CD8-positive, alpha-beta memory T cell (primary cell): ENCODE data around the gene SUN2. TPM values are rescaled to one million over a fixed set of nuclear protein-coding genes. Genes with fewer than 3 reads are reported as not detected.

Experiments used
- CTCF ChIA-PET: fragments of 350-600 bp; sonication (Branson Sonifier 250); formaldehyde crosslinking; loops from one replicate; lab custom pipeline; 2021; ENCODE audit warnings: antibody characterized with exemption; lab: Charles Lee
- POLR2A ChIA-PET: fragments of 350-600 bp; sonication (Branson Sonifier 250); formaldehyde crosslinking; loops from one replicate; lab custom pipeline; 2021; ENCODE audit warnings: antibody characterized with exemption; lab: Charles Lee
- DNase-seq, 5 donors: peaks; one replicate each; pipeline versions ENCODE4 v3.0.0 to v3.0.0-alpha.2; 2020 to 2022; ENCODE audit warnings: mixed read lengths in 1 of 5
- H3K27ac ChIP-seq: one replicate; pipeline ENCODE4 v1.7.0; 2013; ENCODE audit warnings: low read depth, mild to moderate bottlenecking, low read length, moderate library complexity
- H3K27me3 ChIP-seq: 2 replicates; pipeline ENCODE4 v1.7.0; 2013; ENCODE audit warnings: low read length, mild to moderate bottlenecking; ENCODE audit not compliant: insufficient read depth, poor library complexity, severe bottlenecking
- H3K36me3 ChIP-seq: 2 replicates; pipeline ENCODE4 v1.7.0; 2013; ENCODE audit warnings: mild to moderate bottlenecking, low read length, moderate library complexity; ENCODE audit not compliant: insufficient read depth
- H3K4me1 ChIP-seq: 2 replicates; pipeline ENCODE4 v1.7.0; 2013; ENCODE audit warnings: mild to moderate bottlenecking, low read length, moderate library complexity; ENCODE audit not compliant: insufficient read depth
- H3K4me3 ChIP-seq: 2 replicates; pipeline ENCODE4 v1.7.0; 2013; ENCODE audit warnings: mild to moderate bottlenecking, low read length
- H3K9me3 ChIP-seq: 2 replicates; pipeline ENCODE4 v1.7.0; 2013; ENCODE audit warnings: mild to moderate bottlenecking, low read length
- H3K27ac Mint-ChIP-seq, 8 donors: one replicate each; pipeline ENCODE4 v1.8.0; 2020 to 2021; ENCODE audit warnings: mixed read lengths in 8 of 8, mild to moderate bottlenecking in 6 of 8, inconsistent platforms in 3 of 8, moderate library complexity in 3 of 8
- H3K27me3 Mint-ChIP-seq, 2 donors: one replicate each; pipeline ENCODE4 v1.8.0; 2020 to 2021; ENCODE audit warnings: mixed read lengths in 2 of 2, mild to moderate bottlenecking in 1 of 2, moderate library complexity in 1 of 2
- H3K36me3 Mint-ChIP-seq, 3 donors: one replicate each; pipeline ENCODE4 v1.8.0; 2020 to 2021; ENCODE audit warnings: mixed read lengths in 3 of 3, inconsistent platforms in 1 of 3, mild to moderate bottlenecking in 1 of 3
- H3K4me1 Mint-ChIP-seq, 3 donors: one replicate each; pipeline ENCODE4 v1.8.0; 2020 to 2021; ENCODE audit warnings: mixed read lengths in 3 of 3, inconsistent platforms in 1 of 3, mild to moderate bottlenecking in 1 of 3
- H3K4me3 Mint-ChIP-seq, 7 donors: one replicate each; pipeline ENCODE4 v1.8.0; 2020 to 2021; ENCODE audit warnings: mixed read lengths in 7 of 7, mild to moderate bottlenecking in 6 of 7, moderate library complexity in 4 of 7, inconsistent platforms in 2 of 7
- H3K9me3 Mint-ChIP-seq, 5 donors: one replicate each; pipeline ENCODE4 v1.8.0; 2020 to 2022; ENCODE audit warnings: mixed read lengths in 5 of 5, mild to moderate bottlenecking in 3 of 5, moderate library complexity in 2 of 5, inconsistent platforms in 1 of 5
- polyA plus RNA-seq: library from polyadenylated mRNA; unstranded; fragments of 300-500 nt; fragmentation: Illumina TruSeq; gene quantifications from one replicate; pipeline ENCODE4 v1.2.3, GENCODE V29; 2021
- total RNA-seq, 2 experiments: library from RNA; stranded (reverse); gene quantifications; one replicate each; pipeline ENCODE4 v1.2.3, GENCODE V29; 2021

The SUN2 gene
- total and polyA plus RNA-seq, 3 experiments from 2014 or later = 168 to 753 (median 185) TPM

DNA sequence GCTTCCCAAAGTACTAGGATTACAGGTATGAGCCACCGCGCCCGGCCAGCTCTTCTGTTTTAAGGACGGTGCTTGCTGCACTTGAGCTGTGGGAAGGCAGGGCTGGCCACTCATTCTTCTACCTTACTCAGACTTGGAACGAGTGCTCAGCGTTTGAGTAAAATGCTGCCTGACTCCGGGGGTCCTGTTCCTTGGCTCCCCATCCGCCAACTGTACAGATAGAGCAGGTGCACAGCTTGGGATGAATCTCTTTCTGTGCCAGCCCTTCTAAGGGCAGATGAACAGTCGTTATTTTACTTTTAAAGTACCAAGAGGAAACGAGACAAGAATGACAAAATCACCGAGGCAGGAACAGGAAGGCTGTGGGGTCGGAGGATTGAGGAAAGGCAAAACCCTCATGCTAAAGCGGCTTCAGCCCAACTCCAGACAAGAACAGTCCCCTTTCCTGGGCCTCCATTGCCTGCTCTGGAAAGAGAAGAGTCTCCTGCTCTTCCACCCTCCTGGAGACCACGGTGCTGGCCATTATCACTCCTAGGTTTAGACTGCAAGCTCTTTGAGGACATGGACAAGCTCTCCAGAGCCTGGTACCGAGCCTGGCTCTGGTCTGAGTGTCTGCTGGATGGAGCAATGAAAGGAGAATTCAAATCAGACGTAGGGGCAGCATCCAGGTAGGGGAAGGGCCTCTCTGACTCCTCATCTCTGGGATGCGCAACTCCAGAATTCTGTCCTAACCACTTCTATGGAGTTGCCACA, 1.1 kb upstream of the SUN2 start:
- peak overlapping the region; percentile 86 to 97 (median 95) for H3K4me3 Mint-ChIP-seq
- ChIA-PET POLR2A (interaction anchor here (0.6 to 13.0 kb wide), 4 partner anchors 11 to 40 kb away, joined by 3 to 275 read pairs (median 9); no protein-coding TSS in a partner anchor), CTCF (interaction anchor here (1.0 to 5.0 kb wide), 5 partner anchors 9 to 31 kb away, joined by 3 to 38 read pairs (median 7); no protein-coding TSS in a partner anchor)
- peaks cover 50 to 57% (median 54%) of the 10 kb centered on the region in 3 donors for H3K4me1 Mint-ChIP-seq
- peak overlapping the region; percentile 80 to 98 (median 94) for H3K27ac Mint-ChIP-seq
- no peaks in the 10 kb centered on the region for H3K9me3 ChIP-seq
- peak overlapping the region; percentile 67 for H3K27ac ChIP-seq
- DNase-seq = no peak
- H3K36me3 ChIP-seq = peaks cover 18% of the 10 kb centered on the region
- H3K4me1 ChIP-seq = peaks cover 50% of the 10 kb centered on the region
- H3K4me3 ChIP-seq = peak overlapping the region; percentile 77
- H3K9me3 Mint-ChIP-seq = peaks cover 0 to 2% (median 0%) of the 10 kb centered on the region in 5 donors
- H3K36me3 Mint-ChIP-seq = peaks cover 11 to 33% (median 22%) of the 10 kb centered on the region in 3 donors
- peaks cover 0 to 3% of the 10 kb centered on the region in 2 donors for H3K27me3 Mint-ChIP-seq
- H3K27me3 ChIP-seq = no peaks in the 10 kb centered on the region

DNA sequence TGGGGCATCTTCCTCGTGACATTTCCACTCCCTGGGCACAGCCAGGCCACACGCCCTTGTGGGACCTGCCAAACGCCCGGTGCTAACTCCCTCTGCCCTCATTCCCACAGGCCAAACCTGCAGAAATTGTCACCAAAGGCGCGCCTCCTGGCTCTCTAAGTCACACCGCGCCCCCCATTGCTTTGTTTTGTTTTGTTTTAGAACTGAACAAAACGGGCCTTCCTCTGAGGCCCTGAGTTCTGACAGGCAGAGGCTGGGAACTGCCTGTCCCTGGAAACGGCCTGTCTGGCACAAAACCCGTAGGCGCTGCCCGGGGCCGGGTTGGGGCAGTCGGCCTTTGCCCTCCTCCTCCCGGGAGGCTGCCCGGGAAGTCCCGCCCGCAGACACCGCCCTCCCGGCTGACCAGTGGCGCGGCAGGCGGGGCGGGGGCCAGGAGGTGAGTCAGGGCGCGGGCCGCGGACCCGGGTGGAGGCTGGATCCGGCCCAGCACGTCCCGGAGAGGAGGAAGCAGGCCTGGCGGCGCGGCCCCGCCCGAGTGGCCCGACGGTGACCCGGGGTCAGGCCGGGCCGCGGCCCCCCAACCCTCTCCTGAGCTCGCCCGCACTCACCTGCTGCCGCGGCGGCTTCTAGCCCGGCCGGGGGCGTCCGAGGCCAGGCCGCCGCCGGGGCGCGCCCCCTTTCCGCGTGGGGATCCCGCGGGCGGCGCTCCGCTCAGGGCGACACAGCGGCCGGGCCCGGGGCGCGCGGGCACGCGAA, 465 bp downstream of the SUN2 start:
- Mint-ChIP-seq H3K9me3 (peaks cover 0 to 2% (median 0%) of the 10 kb centered on the region in 5 donors), H3K36me3 (peaks cover 16 to 48% (median 30%) of the 10 kb centered on the region in 3 donors), H3K27ac (peak overlapping the region; percentile 81 to 100 (median 98)), H3K4me1 (peaks cover 63 to 68% (median 67%) of the 10 kb centered on the region in 3 donors), H3K27me3 (peaks cover 0 to 8% of the 10 kb centered on the region in 2 donors), H3K4me3 (peak overlapping the region; percentile 93 to 100 (median 99))
- peak in 4 of 5 donors; percentile 40 to 71 (median 60) for DNase-seq
- Histone ChIP-seq H3K4me3 (peak overlapping the region; percentile 98), H3K4me1 (peaks cover 64% of the 10 kb centered on the region), H3K36me3 (peaks cover 31% of the 10 kb centered on the region), H3K27me3 (no peaks in the 10 kb centered on the region), H3K27ac (peak overlapping the region; percentile 70), H3K9me3 (no peaks in the 10 kb centered on the region)
- POLR2A ChIA-PET = interaction anchor here (0.6 to 13.0 kb wide), 7 partner anchors 9 to 1155 kb away, joined by 3 to 275 read pairs (median 4); partner anchors contain the start of gene GTPBP1
- CTCF ChIA-PET = interaction anchor here (1.5 to 5.0 kb wide), 4 partner anchors 12 to 88 kb away, joined by 4 to 38 read pairs (median 20); no protein-coding TSS in a partner anchor

GRCh38 chr22:38754751-38755154, 1.0 kb downstream of the SUN2 start:
- POLR2A ChIA-PET = interaction anchor here (0.6 to 13.0 kb wide), 6 partner anchors 9 to 324 kb away, joined by 3 to 275 read pairs (median 8); partner anchors contain the start of gene GTPBP1
- H3K4me1 Mint-ChIP-seq = peaks cover 64 to 72% (median 70%) of the 10 kb centered on the region in 3 donors

DNA sequence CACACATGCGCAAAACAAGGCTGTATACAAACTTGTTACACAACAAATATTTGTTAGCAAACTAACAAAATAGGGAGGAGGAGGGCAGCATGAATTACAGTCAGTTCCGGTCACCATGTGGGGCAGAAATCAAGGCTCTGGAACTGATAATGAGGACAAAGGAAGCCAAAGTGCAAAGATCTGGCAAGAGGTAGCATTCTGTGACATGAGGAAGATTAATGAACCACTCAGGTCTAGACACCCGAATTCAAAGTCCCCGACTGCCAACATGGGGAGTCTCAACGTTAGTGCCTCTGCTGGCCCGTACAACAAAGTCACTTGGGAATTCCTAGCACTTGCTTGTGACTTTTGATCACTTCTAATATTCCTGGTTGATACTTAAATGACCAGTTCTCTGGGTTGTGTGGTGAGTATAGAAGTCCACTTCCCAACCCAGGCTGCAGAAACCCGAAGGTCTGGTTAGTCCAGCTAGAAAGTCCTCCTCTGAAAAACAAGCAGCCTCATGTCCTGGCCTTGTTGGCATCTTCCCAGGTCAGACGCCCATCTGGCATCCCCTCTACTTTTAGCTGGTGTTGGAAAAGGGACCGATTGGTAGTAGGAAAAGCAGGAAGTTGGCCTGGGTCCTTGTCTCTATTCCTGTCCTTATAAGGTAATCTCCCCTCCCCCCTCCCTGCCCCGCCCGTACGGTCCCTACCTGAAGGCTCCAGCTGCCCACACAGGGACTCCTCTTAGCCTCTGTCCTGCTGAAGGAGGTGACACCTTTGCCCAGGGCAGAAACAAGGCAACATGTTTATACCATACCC, 1.6 kb downstream of the SUN2 start:
- H3K4me1 ChIP-seq = peaks cover 76% of the 10 kb centered on the region
- no peak for DNase-seq
- POLR2A ChIA-PET = interaction anchor here (0.8 to 13.0 kb wide), 5 partner anchors 8 to 89 kb away, joined by 3 to 275 read pairs (median 13); partner anchors contain the start of gene GTPBP1
- Mint-ChIP-seq H3K4me1 (peaks cover 68 to 75% (median 73%) of the 10 kb centered on the region in 3 donors), H3K36me3 (peaks cover 16 to 60% (median 38%) of the 10 kb centered on the region in 3 donors), H3K27ac (peak overlapping the region; percentile 81 to 100 (median 98)), H3K9me3 (peaks cover 0 to 2% (median 0%) of the 10 kb centered on the region in 5 donors), H3K27me3 (peaks cover 0 to 8% of the 10 kb centered on the region in 2 donors), H3K4me3 (peak overlapping the region; percentile 93 to 100 (median 99))
- H3K36me3 ChIP-seq = peaks cover 43% of the 10 kb centered on the region
- H3K27me3 ChIP-seq = no peaks in the 10 kb centered on the region
- no peaks in the 10 kb centered on the region for H3K9me3 ChIP-seq
- H3K27ac ChIP-seq = peak overlapping the region; percentile 70
- peak overlapping the region; percentile 98 for H3K4me3 ChIP-seq
- CTCF ChIA-PET = interaction anchor here (1.7 to 9.7 kb wide), 4 partner anchors 12 to 89 kb away, joined by 5 to 83 read pairs (median 8); no protein-coding TSS in a partner anchor

More at GRCh38 chr22:38754751-38755154, 1.0 kb downstream of the SUN2 start:
- Mint-ChIP-seq H3K36me3 (peaks cover 16 to 54% (median 34%) of the 10 kb centered on the region in 3 donors), H3K9me3 (peaks cover 0 to 2% (median 0%) of the 10 kb centered on the region in 5 donors), H3K4me3 (peak overlapping the region; percentile 93 to 100 (median 99)), H3K27ac (peak overlapping the region; percentile 81 to 100 (median 98)), H3K27me3 (peaks cover 0 to 8% of the 10 kb centered on the region in 2 donors)
- Histone ChIP-seq H3K27me3 (no peaks in the 10 kb centered on the region), H3K4me1 (peaks cover 70% of the 10 kb centered on the region), H3K27ac (peak overlapping the region; percentile 70), H3K36me3 (peaks cover 37% of the 10 kb centered on the region), H3K4me3 (peak overlapping the region; percentile 98), H3K9me3 (no peaks in the 10 kb centered on the region)
- CTCF ChIA-PET = interaction anchor here (1.7 to 9.7 kb wide), 3 partner anchors 12 to 88 kb away, joined by 5 to 83 read pairs (median 8); no protein-coding TSS in a partner anchor
- DNase-seq = no peak

DNA sequence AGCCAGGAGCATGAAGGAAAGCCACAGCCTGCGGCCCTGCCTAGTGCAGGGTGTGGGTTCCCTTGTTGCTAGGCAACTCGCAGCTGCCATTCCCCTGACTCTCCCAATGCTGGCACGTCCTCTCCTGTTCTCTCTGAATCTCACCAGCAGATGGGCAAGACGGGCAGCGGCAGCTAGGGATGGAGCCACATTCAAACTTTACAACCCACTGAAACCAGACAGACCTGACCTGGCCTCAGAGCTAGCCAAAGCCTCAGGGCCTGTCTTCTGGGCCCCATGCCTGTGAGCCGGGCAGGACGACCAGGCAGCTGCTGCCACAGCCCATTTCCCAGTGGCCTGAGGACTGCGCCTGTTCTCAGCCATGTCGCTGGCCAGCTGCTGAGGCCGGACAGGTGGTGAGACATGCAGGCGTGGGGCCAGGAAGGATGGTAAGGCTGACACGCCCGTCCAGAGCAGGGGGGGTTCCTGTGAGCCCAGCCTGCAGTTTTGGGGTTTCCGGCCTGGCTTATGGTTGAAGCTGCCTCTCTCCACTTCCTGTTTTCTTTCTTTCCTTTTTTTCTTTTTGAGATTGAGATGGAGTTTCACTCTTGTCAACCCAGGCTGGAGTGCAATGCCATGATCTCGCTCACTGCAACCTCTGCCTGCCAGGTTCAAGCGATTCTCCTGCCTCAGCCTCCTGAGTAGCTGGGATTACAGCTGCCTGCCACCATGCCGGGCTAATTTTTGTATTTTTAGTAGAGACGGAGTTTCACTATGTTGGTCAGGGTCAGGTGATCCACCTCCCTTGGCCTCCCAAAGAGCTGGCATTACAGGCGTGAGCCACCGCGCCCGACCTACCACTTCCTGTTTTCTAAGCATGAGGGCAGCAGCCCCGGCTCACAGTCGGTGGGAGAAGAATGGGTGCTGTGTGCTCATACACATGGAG, 4.1 kb downstream of the SUN2 start:
- Histone ChIP-seq H3K4me3 (peak overlapping the region; percentile 98), H3K27ac (peak overlapping the region; percentile 51), H3K9me3 (no peaks in the 10 kb centered on the region), H3K36me3 (peaks cover 59% of the 10 kb centered on the region), H3K27me3 (no peaks in the 10 kb centered on the region), H3K4me1 (peaks cover 61% of the 10 kb centered on the region)
- H3K36me3 Mint-ChIP-seq = peaks cover 18 to 81% (median 45%) of the 10 kb centered on the region in 3 donors
- peak overlapping the region; percentile 93 to 100 (median 99) for H3K4me3 Mint-ChIP-seq
- ChIA-PET CTCF (interaction anchor here (0.9 to 9.7 kb wide), 11 partner anchors 9 to 252 kb away, joined by 3 to 83 read pairs (median 6); no protein-coding TSS in a partner anchor), POLR2A (interaction anchor here (0.6 to 13.0 kb wide), 11 partner anchors 12 to 489 kb away, joined by 3 to 275 read pairs (median 4); partner anchors contain the start of genes GTPBP1 and TOMM22)
- H3K27me3 Mint-ChIP-seq = peaks cover 0 to 8% of the 10 kb centered on the region in 2 donors
- H3K27ac Mint-ChIP-seq = peak overlapping the region; percentile 91 to 100 (median 98)
- H3K4me1 Mint-ChIP-seq = peaks cover 53 to 65% (median 58%) of the 10 kb centered on the region in 3 donors
- peak; percentile 68 to 91 (median 88) for DNase-seq
- H3K9me3 Mint-ChIP-seq = peaks cover 0 to 2% (median 0%) of the 10 kb centered on the region in 5 donors

DNA sequence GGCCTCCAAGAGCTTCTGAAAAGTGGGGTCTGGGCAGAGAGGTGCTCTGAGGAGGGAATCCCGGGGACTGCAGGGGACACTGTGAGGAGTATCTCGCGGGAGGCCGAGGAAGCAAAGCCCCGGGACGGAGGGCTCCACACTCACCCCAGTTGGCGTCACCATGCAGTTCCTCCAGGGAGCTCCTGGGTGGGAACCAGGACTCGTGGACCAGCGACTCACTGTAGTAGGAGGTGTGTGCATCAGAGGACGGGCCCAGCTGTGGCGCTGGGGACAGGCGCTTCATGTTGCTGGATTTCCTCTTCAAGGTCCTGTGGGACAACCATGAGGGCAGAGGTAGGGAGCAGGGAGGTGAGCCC, 4.8 kb downstream of the SUN2 start:
- H3K9me3 Mint-ChIP-seq = peaks cover 0 to 2% (median 0%) of the 10 kb centered on the region in 5 donors
- H3K27me3 Mint-ChIP-seq = peaks cover 0 to 8% of the 10 kb centered on the region in 2 donors
- H3K4me1 ChIP-seq = peaks cover 58% of the 10 kb centered on the region
- peaks cover 66% of the 10 kb centered on the region for H3K36me3 ChIP-seq
- H3K27me3 ChIP-seq = no peaks in the 10 kb centered on the region
- ChIA-PET POLR2A (interaction anchor here (1.3 to 13.0 kb wide), 6 partner anchors 12 to 44 kb away, joined by 4 to 275 read pairs (median 9); partner anchors contain the start of gene GTPBP1), CTCF (interaction anchor here (0.9 to 9.7 kb wide), 5 partner anchors 8 to 252 kb away, joined by 3 to 83 read pairs (median 9); no protein-coding TSS in a partner anchor)
- H3K27ac ChIP-seq = peak overlapping the region; percentile 51
- peak overlapping the region; percentile 91 to 100 (median 98) for H3K27ac Mint-ChIP-seq
- H3K4me3 Mint-ChIP-seq = peak overlapping the region; percentile 93 to 100 (median 99)
- peak overlapping the region; percentile 98 for H3K4me3 ChIP-seq
- no peaks in the 10 kb centered on the region for H3K9me3 ChIP-seq
- no peak for DNase-seq
- H3K36me3 Mint-ChIP-seq = peaks cover 18 to 85% (median 45%) of the 10 kb centered on the region in 3 donors
- peaks cover 49 to 68% (median 55%) of the 10 kb centered on the region in 3 donors for H3K4me1 Mint-ChIP-seq
